Transverse colon (tissue), 4 donors: ENCODE measurements around the gene CALHM3. TPM values are rescaled to one million over a fixed set of nuclear protein-coding genes. Genes with fewer than 3 reads are reported as not detected.
"Not testable (repeated sequence)": the region's sequence is repeated elsewhere in the genome, so short reads cannot be mapped to it uniquely, and the experiment has no call there.

Experiments used
- DNase-seq: peaks from one replicate; pipeline ENCODE4 v3.0.0-alpha.2; 2019
- H3K27ac ChIP-seq, 4 donors: fragments of 200-600 bp; sonication (generic); 2 replicates each; pipeline ENCODE4 v1.5.1; 2016 to 2018; ENCODE audit warnings: inconsistent platforms in 4 of 4
- H3K27me3 ChIP-seq: fragments of 200-600 bp; sonication (generic); 2 replicates; pipeline ENCODE4 v1.5.1; 2017; ENCODE audit warnings: inconsistent platforms
- H3K36me3 ChIP-seq, 4 donors: fragments of 200-600 bp; sonication (generic); 2 replicates each; pipeline ENCODE4 v1.5.1; 2017 to 2019; ENCODE audit warnings: inconsistent platforms in 4 of 4
- H3K4me1 ChIP-seq, 4 donors: fragments of 200-600 bp; sonication (generic); 2 replicates each; pipeline ENCODE4 v1.5.1; 2017 to 2020; ENCODE audit warnings: inconsistent platforms in 4 of 4
- H3K4me3 ChIP-seq, 4 donors: fragments of 200-600 bp; sonication (generic); 1 replicate in 1 of 4; 2 replicates in 3 of 4; pipeline versions ENCODE4 v1.5.1 to v1.6.1; 2017 to 2019; ENCODE audit warnings: inconsistent platforms in 4 of 4
- H3K9me3 ChIP-seq, 2 donors: fragments of 200-600 bp; sonication (generic); 2 replicates each; pipeline ENCODE4 v1.5.1; 2017 to 2019; ENCODE audit warnings: inconsistent platforms in 2 of 2
- EP300 ChIP-seq: sonication (generic); formaldehyde crosslinking; IDR thresholded peaks from one replicate; pipeline ENCODE4 v1.6.1; 2017; ENCODE audit warnings: antibody characterized with exemption, low read depth
- POLR2A ChIP-seq: fragments of 450-650 bp; IDR thresholded peaks from one replicate; pipeline ENCODE4 v1.6.1; 2016; ENCODE audit warnings: antibody characterized with exemption, mild to moderate bottlenecking, moderate library complexity
- POLR2AphosphoS5 ChIP-seq, 3 donors: sonication (generic); formaldehyde crosslinking; IDR thresholded peaks; one replicate each; pipeline ENCODE4 v1.6.1; 2016; ENCODE audit warnings: antibody characterized with exemption in 3 of 3
- whole genome bisulfite sequencing, 2 donors: methylation state at CpG; one replicate each; pipeline ENCODE4 v1.1.5; 2018; ENCODE audit warnings: low coverage in 1 of 2; 5-methylcytosine and 5-hydroxymethylcytosine counted together
- in situ Hi-C, 4 donors: fragments of 200-750 bp; cut with MboI; loops; one replicate each; pipeline versions ENCODE4 v1.15.0 to v1.15.1; 2017; ENCODE audit warnings: low sequenced_read_pairs in 3 of 4, low pct_ligation_motif_present in 1 of 4, low pct_unique_long_range_greater_than_20kb in 1 of 4
- intact Hi-C: fragments of 100-400 bp; cut with DNase I; formaldehyde crosslinking; loops from one replicate; pipeline ENCODE4 v1.15.1; 2023; ENCODE audit warnings: low total_unique reads
- total RNA-seq, 4 donors: library from RNA; depleted of rRNA; stranded (reverse); fragments of >200 nt; gene quantifications; one replicate each; pipeline ENCODE4 v1.1.0, GENCODE V29; 2016
- TF ChIP-seq, protein P1 (sequence below), 5 experiments: fragments of 200-600 bp in 3 of 5; fragments of 450-650 bp in 2 of 5; sonication (generic) in 3 of 5; IDR thresholded peaks; 1 replicate in 2 of 5; 2 replicates in 3 of 5; pipeline ENCODE4 v1.5.1; 2016 to 2017; ENCODE audit warnings: antibody characterized with exemption in 5 of 5, inconsistent platforms in 3 of 5, mild to moderate bottlenecking in 2 of 5, moderate library complexity in 1 of 5

The CALHM3 gene, protein sequence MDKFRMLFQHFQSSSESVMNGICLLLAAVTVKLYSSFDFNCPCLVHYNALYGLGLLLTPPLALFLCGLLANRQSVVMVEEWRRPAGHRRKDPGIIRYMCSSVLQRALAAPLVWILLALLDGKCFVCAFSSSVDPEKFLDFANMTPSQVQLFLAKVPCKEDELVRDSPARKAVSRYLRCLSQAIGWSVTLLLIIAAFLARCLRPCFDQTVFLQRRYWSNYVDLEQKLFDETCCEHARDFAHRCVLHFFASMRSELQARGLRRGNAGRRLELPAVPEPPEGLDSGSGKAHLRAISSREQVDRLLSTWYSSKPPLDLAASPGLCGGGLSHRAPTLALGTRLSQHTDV
- not detected for total RNA-seq

DNA sequence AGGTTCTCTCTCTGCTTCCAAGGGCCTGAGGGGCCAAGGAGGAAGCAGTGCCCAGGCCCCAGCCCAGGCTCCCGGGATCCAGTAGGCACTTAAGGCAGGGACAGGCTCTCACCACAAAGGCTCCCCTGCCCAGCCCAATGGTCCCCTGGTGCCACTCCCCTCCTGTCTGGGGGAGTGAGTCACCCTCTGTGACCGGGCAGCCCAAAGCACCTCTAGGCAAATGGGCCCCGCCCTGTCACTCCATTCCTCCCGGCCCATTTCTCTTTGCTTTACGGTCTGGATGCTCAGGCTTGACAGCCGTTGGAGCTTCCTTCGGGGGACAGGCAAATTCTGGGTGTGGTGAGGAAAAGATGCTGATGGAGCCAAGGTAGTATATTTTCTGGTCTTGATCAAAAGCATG is at the start of gene CALHM3:
Gene CALHM3, minus strand, starts transcription at position 106 of the 400 bp plus-strand sequence. CDS start 208 bp downstream, outside the sequence.
- in situ Hi-C loops (no loop called here), intact Hi-C loops (no loop called here)
- no peaks in the 10 kb centered on the region for H3K27me3 ChIP-seq
- TF ChIP-seq EP300, result no peak
- TF ChIP-seq, protein P1, sequence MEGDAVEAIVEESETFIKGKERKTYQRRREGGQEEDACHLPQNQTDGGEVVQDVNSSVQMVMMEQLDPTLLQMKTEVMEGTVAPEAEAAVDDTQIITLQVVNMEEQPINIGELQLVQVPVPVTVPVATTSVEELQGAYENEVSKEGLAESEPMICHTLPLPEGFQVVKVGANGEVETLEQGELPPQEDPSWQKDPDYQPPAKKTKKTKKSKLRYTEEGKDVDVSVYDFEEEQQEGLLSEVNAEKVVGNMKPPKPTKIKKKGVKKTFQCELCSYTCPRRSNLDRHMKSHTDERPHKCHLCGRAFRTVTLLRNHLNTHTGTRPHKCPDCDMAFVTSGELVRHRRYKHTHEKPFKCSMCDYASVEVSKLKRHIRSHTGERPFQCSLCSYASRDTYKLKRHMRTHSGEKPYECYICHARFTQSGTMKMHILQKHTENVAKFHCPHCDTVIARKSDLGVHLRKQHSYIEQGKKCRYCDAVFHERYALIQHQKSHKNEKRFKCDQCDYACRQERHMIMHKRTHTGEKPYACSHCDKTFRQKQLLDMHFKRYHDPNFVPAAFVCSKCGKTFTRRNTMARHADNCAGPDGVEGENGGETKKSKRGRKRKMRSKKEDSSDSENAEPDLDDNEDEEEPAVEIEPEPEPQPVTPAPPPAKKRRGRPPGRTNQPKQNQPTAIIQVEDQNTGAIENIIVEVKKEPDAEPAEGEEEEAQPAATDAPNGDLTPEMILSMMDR (IDR thresholded peaks at IDR 0.05), result no peak
- no peak for TF ChIP-seq POLR2AphosphoS5 (IDR thresholded peaks at IDR 0.05)
- TF ChIP-seq POLR2A, result no peak
- no peak within 1 kb of the TSS for H3K4me3 ChIP-seq
- no peaks in the 10 kb centered on the region for H3K36me3 ChIP-seq
- DNase-seq, result no peak
- H3K9me3 ChIP-seq, result no peaks in the 10 kb centered on the region
- 35% methylated on average over 7 of the region's 7 CpGs; no CpG with 5 or more reads in 1 of the 2 donors for WGBS, 2 donors
- peaks cover 0 to 4% (median 0%) of the 10 kb centered on the region in 4 donors for H3K4me1 ChIP-seq
- H3K27ac ChIP-seq, result no peak within 1 kb of the TSS

DNA sequence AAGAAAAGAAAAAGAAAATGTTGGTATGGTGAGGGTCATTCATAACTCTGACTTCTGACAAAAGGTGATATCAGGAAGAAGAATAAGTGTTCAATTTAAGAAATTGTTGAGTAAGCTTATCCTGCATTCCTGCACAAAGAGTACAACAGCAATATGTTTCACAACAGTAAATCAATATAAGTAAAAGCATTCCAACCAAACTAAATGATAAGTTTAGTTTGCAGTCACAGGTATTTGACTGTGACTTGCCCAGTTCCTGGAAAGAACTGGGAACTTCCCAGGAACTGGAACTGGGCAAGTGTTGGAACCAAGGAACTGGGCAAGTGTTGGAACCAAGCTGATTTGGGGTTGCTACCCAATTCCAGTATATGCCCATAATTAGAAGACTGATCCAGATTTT is 49.5 kb upstream of the CALHM3 start:
- H3K36me3 ChIP-seq, result no peaks in the 10 kb centered on the region
- TF ChIP-seq EP300, result no peak
- TF ChIP-seq POLR2A, result no peak
- TF ChIP-seq, protein P1 (IDR thresholded peaks at IDR 0.05), result no peak
- no peak for TF ChIP-seq POLR2AphosphoS5 (IDR thresholded peaks at IDR 0.05)
- no peaks in the 10 kb centered on the region for H3K4me1 ChIP-seq
- H3K4me3 ChIP-seq, result no peak overlapping the region
- H3K27me3 ChIP-seq, result no peaks in the 10 kb centered on the region
- intact Hi-C loops, result no loop called here
- no peak for DNase-seq
- peaks cover 0 to 4% of the 10 kb centered on the region in 2 donors for H3K9me3 ChIP-seq
- no peak overlapping the region for H3K27ac ChIP-seq
- in situ Hi-C loops, result no loop called here

DNA sequence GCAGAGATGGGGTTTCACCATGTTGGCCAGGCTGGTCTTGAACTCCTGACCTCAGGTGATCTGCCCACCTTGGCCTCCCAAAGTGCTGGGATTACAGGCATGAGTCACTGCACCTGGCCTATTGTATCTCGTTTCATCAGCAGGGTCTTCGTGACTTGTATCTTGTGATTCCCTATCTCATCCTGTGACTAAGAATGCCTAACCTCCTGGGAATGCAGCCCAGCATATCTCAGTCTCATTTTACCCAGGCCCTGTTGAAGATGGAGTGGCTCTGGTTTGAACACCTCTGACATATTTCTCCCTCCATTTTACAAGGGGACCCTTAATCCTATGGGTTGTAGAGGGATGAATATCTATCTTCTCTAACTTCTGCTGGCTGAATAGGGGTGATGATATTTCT is 48.4 kb upstream of the CALHM3 start:
- H3K36me3 ChIP-seq, H3K4me1 ChIP-seq, H3K27ac ChIP-seq, H3K27me3 ChIP-seq, intact Hi-C loops, in situ Hi-C loops, H3K9me3 ChIP-seq, H3K4me3 ChIP-seq, DNase-seq: not testable (repeated sequence)
- 51% methylated on average over 2 of the region's 2 CpGs; no CpG with 5 or more reads in 1 of the 2 donors for WGBS, 2 donors

DNA sequence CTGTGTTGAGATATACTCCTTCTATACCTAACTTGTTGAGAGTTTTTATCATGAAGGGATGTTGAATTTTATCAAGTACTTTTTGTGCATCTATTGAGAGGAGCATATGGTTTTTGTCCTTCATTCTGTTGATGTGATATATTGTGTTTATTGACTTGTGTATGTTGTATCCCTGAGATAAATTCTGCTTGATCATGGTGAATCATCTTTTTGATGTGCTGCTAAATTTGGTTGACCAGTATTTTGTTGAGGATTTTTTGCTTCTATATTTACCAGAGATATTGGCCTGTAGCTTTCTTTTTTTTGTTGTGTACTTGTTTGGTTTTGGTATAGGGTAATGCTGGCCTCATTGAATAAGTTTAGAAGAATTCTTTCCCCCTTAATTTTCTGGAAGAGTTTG is 46.9 kb upstream of the CALHM3 start:
- H3K9me3 ChIP-seq, result peaks cover 0 to 4% of the 10 kb centered on the region in 2 donors
- no peaks in the 10 kb centered on the region for H3K4me1 ChIP-seq
- TF ChIP-seq, protein P1 (IDR thresholded peaks at IDR 0.05), result no peak
- TF ChIP-seq POLR2AphosphoS5 (IDR thresholded peaks at IDR 0.05) (no peak), EP300 (no peak), POLR2A (no peak)
- no peak overlapping the region for H3K27ac ChIP-seq
- intact Hi-C loops (no loop called here), in situ Hi-C loops (no loop called here)
- no peaks in the 10 kb centered on the region for H3K27me3 ChIP-seq
- no peak for DNase-seq
- no peak overlapping the region for H3K4me3 ChIP-seq
- H3K36me3 ChIP-seq, result no peaks in the 10 kb centered on the region

DNA sequence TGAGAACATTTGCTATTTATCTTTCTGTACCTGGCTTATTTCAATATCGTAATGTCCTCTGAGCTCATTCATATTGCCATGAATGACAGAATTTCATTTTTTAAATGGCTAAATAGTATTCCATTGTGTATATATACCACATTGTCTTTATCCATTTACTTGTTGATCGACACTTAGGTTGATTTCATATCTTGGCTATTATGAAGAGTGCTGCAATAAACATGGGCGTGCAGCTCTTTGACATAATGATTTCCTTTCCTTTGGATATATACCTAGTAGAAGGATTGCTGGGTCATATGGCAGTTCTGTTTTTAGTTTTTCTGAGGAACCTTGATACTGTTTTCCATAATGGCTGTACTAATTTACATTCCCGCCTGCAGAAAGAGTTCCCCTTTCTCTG is 44.6 kb upstream of the CALHM3 start:
- Histone ChIP-seq H3K4me3 (no peak overlapping the region), H3K27ac (no peak overlapping the region), H3K36me3 (no peaks in the 10 kb centered on the region), H3K9me3 (no peaks in the 10 kb centered on the region), H3K4me1 (no peaks in the 10 kb centered on the region), H3K27me3 (no peaks in the 10 kb centered on the region)
- in situ Hi-C loops, result no loop called here
- intact Hi-C loops, result no loop called here
- no peak for TF ChIP-seq POLR2A
- TF ChIP-seq POLR2AphosphoS5 (IDR thresholded peaks at IDR 0.05), result no peak
- TF ChIP-seq, protein P1 (IDR thresholded peaks at IDR 0.05), result no peak
- TF ChIP-seq EP300, result no peak
- 60 to 65% methylated on average over 4 of the region's 4 CpGs for WGBS, 2 donors
- no peak for DNase-seq

DNA sequence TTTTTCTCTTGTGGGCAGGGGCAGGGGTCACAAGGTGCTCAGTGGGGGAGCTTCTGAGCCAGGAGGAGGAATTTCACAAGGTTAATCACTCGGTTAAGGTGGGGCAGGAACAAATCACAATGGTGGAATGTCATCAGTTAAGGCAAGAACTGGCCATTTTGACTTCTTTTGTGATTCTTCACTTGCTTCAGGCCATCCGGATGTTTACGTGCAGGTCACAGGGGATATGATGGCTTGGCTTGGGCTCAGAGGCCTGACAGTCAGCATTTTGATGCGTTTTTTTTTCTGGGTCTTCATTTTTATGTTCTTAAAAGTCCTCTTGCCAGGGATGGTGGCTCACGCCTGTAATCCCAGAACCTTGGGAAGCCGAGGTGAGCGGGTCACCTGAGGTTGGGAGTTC is 43.0 kb upstream of the CALHM3 start:
- DNase-seq, intact Hi-C loops, H3K27me3 ChIP-seq, H3K4me1 ChIP-seq, H3K27ac ChIP-seq, H3K9me3 ChIP-seq, H3K36me3 ChIP-seq, in situ Hi-C loops, H3K4me3 ChIP-seq: not testable (repeated sequence)
- WGBS, 2 donors, result 92 to 95% methylated on average over 3 to 7 of the region's 7 CpGs
